GM19455 (cell line): Measurements from ENCODE around the gene ZCCHC8.
"Not testable (repeated sequence)": the region's sequence is repeated elsewhere in the genome, so short reads cannot be mapped to it uniquely, and the experiment has no call there.

Experiments
- ATAC-seq: cut with Tn5 transposase; IDR thresholded peaks from one replicate; pipeline ENCODE4 v1.9.1; 2021; ENCODE audit not compliant: unreplicated experiment

ZCCHC8 gene

DNA sequence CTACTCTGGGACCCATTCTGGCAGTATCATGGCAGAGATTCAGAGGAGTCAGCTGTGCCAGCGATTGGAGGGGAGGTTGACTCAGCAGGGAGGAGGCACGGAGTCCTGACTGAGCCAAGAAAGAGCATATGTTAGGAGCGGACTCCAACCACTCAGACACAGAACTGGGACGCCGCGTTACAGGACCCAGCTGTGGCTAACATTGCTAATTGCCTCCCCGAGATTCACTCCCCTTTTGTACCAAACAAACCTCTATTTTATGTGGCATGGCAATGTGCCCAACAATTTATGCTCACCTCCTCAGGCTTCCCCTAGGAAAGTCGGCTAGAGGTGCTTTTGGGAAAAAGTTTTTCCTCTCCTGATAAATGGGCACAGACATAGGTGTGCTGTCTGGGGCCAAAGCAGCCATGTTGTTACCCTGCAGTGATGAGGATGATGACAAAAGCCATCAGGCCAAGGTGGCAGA lies 63.0 kb downstream of the ZCCHC8 start:
- ATAC-seq = no peak

DNA sequence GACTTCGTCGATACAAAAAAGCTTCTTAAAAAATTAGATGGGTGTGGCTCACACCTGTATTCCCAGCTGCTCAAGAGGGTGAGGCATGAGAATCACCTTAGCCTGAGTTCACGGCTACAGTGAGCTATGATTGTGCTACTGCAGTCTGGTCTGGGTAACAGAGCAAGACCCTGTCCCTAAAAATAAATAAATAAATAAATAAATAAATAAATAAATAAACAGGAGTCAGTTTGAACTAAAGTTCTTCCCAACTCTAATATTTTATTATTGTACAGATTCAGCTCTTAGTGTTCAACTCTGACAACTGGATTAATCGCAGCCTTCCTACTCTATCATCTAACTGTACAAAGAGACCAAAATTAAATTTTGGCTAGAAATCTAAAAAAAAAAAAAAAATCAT lies 65.5 kb downstream of the ZCCHC8 start:
- ATAC-seq = no peak

DNA sequence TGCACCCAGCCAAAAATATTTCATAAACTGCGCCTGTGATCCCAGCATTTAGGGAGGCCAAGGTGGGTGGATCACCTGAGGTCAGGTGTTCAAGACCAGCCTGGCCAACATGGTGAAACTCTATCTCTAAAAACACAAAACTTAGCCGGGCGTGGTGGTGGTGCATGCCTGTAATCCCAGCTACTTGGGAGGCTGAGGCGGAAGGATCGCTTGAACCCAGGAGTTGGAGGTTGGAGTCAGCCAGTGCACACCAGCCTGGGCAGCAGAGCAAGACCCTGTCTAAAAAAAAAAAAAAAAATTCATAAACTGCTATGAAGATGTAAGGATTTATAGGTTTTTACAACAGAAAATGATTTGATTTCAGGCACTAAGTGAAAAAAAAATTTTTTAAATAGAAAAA lies 71.7 kb downstream of the ZCCHC8 start:
- ATAC-seq = not testable (repeated sequence)

DNA sequence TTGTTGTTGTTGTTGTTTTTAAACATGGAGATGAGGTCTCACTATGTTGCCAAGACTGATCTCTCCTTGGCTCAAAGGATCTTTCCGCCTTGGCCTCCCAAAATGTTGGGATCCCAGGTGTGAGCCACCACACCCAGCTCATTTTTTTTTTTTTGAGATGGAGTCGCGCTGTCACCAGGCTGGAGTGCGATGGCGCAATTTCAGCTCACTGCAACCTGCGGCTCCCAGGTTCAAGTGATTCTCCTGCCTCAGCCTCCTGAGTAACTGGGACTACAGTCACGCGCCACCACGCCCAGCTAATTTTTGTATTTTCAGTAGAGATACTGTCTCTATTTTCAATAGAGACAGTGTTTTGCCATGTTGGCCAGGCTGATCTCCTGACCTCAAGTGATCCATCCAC lies 73.3 kb downstream of the ZCCHC8 start:
- ATAC-seq = no peak

DNA sequence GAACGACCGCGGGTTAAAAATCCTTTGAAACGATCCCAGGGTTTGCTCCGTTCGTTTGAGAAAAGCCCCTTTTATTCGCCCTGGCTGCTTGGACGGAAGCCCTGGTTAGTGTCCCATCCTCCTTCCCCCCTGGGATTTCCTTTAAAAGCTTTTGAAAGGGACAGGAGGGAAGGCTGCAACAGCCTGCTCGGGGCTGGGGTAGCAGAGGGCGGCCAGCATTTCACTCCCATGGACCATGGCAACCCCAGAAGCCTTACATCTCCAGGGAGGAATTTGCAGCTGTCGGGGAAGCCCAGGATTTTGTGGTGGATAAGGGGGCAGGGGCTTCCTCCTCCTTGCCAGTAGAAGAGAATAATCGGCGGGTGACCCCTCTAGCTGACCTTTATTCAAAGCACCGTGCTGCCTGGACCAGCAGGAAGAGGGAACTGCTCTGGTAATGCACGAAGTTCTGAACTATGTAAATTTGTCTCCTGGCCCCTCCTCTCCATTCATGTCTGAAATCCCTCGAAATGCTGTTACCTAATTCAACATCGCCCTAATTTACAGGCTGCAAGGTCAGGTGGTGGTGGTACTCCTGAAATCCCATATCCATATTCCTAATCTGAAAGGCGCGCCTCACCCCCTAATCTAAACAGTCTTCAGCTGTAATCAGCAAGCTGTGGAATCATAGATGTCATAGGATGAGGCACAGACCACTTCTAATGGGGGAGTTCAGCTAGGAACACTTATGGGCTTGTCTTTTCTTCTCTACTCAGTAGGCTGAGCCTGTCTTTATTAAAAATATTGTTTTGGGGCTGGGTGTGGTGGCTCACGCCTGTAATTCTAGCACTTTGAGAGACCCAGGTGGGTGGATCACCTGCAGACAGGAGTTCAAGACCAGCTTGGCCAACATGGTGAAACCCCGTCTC lies 77.2 kb downstream of the ZCCHC8 start:
- no peak for ATAC-seq

DNA sequence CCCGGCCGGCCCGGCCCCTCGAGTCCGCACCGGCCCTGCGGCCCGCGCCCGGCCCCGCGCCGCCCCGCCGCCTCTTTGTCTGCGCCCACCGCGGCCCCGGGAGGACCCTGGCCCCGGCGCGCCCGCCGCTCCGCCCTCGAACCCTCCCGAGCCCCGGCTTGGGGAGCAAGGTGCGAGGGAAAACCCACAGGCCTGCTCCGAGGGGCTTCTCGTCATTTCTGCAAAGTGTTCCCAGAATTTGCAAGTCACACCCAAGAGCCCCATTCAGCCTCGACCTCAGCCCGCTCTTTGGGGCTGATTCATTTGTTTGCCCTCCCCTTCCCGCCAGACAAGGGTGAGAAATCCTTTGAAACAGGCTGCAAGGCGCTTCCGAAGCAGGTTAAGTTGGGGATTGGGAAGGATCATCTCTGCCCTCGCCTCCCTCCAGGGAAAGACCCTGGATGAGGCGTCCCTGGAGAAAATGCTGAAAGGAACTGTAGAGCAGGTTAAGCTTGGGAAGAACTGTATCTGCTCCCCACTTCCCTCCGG lies 77.9 kb downstream of the ZCCHC8 start:
- peak; percentile 6 for ATAC-seq

DNA sequence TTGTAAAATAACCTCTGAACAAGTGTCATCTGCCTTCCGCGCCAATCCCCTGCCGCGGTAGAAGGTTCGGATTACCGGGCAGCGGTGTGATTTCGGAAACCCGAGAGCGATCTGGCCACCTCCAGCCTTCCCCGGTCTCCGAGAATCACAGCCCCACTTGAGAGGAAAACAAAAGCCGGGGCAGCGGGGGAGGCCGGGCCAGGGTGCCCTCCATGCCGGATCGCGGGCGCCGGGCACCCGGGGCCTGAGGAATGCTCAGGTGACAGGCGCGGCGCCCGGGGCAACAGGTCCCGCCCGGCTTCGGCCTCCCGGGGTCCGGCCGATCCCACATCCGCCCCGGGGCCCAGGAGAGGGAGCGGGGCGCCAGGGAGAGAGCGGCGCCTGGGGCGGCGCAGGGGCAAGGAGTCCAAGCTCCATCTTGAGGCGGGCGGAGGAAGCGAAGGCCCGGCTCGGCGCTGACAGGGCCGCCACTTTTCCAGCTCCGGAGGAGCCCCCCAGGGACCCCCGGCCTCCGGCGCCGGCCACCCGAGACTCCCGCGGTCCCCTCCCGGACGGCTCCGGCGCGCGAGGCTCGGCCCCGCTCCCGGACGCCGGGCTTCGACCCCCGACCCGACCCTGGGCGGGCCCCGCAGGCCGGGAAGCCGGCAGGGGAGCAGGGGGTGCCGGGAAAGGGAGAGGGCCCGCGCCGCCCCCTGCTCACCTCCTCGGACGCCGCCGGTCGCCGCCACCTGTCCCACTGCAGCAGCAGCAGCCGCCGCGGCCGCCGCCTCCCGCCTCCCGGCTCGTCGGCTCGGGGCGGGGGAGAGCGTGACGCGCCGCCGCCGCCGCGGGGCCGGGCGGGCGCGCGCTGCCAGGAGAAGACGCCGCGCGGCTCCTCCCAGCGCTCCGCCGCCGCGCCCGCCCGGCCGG lies 78.7 kb downstream of the ZCCHC8 start, which contains the start of gene CLIP1:
Gene CLIP1, minus strand, starts transcription at position 849 of the 909 bp plus-strand sequence. CDS start 42,217 bp downstream, outside the sequence.
- peak; percentile 59 for ATAC-seq
